Measurements from ENCODE around the gene CSNK1G1.

The CSNK1G1 gene

DNA sequence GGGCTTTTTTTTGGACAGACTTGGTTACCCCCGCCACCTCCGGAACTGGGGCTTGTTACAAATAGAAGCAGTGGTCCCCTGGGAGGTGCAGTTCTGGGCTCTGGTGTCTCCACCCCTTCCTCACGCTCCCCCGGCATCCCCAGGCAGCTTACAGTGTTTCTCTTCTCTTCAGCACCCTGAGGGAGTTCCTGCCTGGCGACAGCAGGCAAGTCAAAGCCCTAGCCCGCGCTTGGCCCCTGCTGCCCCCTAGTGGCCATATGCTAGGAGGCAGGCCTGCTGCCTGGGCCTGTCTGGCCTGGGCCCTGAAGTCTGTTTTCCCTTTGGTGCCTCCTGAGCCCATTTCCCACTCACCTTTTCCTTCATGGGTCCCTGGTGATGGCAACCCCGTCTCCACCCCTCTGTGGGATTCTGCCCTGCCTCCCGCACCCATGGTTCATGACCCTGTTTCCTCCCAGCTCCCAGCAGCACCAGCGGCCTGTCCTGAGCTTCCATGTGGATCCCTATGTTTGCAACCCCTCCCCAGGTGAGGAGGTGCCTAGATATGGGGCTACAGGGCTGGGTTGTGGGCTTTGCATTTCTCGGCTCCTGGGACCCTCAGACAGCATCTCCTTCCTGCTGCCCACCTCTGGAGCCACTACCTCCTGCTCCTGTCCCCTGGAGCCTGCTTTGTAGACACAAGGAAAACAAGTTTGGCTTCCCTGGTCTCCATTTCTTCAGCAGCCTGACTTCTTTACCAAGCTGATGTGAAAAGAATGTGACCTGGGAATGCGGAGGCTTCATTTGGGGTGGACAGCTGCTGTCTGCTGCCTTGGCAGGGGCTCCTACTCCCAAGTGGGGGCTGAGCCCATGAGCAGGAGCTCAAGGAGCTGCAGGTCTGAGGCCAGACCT lies 202.2 kb downstream of the CSNK1G1 start:
- FAIRE-seq (peak; percentile 89), DNase-seq (ENCODE audit: insufficient read length) (peak; percentile 89)

DNA sequence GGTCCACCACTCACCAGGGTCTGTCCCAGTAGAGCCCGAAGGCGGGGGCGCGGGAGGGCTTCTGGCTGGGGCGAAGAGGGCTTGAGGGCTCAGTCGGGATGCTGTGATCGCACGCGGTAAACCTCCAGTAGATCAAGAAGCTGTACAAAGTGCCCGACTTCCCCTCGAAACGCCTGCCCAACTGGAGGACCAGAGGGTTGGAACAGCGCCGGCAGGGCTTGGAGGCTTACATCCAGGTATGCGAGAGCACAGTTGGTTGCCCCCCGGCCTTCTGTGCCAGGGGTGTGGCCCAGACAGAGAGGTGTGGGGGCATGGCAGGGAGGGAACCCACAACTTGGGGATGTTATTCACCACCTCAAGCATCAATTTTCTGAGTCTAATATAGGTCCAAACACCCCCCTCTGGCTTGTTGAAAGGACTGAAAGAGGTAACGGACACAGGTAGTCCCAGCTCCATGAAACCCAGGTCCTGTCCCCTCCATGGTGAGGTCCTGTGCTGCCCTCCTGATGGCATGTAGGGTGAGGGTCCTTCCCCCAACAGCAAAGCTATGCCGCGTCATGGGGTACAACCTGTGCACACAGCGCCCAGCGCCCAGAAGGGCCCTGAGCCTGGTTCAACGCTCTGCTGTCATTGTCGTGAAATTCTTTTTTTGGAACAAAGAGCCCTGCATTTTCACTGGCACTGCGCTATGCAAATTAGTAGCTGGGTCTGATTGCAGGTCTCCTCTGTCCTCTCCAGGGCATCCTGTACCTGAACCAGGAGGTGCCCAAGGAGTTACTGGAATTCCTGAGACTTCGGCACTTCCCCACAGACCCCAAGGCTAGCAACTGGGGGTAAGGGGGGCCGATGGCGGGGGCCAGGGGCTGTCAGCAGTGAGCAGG lies 203.2 kb downstream of the CSNK1G1 start:
- DNase-seq (ENCODE audit: insufficient read length) (no peak), FAIRE-seq (peak; percentile 21)
- TF ChIP-seq POLR2A (IDR thresholded peaks at IDR 0.05; ENCODE audit: low read depth, low read length), result peak; percentile 36; the same call in 1 of the 2 replicates
- no peak for TF ChIP-seq POLR2AphosphoS5 (IDR thresholded peaks at IDR 0.05; ENCODE audit: low read depth, low read length)
- no peak for TF ChIP-seq TAF1 (IDR thresholded peaks at IDR 0.05; ENCODE audit: borderline replicate concordance, low read depth, low read length)

More for the DNA sequence above, 202.2 kb downstream of the CSNK1G1 start:
- TF ChIP-seq POLR2AphosphoS5 (IDR thresholded peaks at IDR 0.05; ENCODE audit: low read depth, low read length) (peak; percentile 48; the same call in 1 of the 2 replicates), POLR2A (IDR thresholded peaks at IDR 0.05; ENCODE audit: low read depth, low read length) (no peak)

DNA sequence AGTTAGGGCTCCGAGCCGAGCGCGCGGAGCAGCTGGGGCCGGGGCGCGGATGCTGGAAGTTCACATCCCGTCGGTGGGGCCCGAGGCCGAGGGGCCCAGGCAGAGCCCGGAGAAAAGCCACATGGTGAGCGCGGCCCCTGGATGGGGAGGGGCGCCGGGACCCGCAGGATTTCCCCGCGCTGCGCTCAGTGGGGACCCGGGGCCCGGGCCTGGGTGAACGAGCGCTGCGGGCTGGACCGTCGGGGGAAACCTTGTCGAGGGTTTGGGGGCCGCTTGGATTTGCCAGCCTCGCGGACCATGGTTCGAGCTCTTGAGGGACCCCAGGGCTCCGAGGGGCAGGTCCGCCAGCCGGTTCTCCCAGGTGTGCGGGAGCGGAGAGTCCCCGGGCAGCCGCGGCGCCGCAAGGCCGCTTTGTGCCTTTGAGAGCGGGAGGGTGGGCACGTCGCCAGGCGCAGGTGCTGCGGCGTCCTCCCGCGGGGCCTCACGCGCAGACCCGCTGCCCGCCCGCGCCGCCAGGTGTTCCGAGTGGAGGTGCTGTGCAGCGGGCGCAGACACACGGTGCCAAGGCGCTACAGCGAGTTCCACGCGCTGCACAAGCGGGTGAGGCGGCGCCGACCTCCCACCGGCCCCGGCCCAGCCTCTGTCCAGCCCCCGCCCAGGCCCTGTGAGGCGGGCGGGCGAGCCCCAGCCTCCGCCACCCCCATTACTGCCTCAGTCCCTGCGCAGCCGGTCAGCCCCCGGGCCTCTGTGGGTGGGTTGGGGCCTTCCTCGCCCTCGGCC lies 204.1 kb downstream of the CSNK1G1 start, which contains the start of gene SNX22:
Gene SNX22, plus strand, starts transcription at position 5 of the 780 bp plus-strand sequence. Its CDS starts 45 bp downstream, at position 50.
- FAIRE-seq, result no peak
- DNase-seq (ENCODE audit: insufficient read length), result no peak
- no peak; the same call in 1 of the 2 replicates for TF ChIP-seq POLR2AphosphoS5 (IDR thresholded peaks at IDR 0.05; ENCODE audit: low read depth, low read length)
- TF ChIP-seq POLR2A (IDR thresholded peaks at IDR 0.05; ENCODE audit: low read depth, low read length), result peak; percentile 72; the same call in 1 of the 2 replicates
- no peak for TF ChIP-seq TAF1 (IDR thresholded peaks at IDR 0.05; ENCODE audit: borderline replicate concordance, low read depth, low read length)

DNA sequence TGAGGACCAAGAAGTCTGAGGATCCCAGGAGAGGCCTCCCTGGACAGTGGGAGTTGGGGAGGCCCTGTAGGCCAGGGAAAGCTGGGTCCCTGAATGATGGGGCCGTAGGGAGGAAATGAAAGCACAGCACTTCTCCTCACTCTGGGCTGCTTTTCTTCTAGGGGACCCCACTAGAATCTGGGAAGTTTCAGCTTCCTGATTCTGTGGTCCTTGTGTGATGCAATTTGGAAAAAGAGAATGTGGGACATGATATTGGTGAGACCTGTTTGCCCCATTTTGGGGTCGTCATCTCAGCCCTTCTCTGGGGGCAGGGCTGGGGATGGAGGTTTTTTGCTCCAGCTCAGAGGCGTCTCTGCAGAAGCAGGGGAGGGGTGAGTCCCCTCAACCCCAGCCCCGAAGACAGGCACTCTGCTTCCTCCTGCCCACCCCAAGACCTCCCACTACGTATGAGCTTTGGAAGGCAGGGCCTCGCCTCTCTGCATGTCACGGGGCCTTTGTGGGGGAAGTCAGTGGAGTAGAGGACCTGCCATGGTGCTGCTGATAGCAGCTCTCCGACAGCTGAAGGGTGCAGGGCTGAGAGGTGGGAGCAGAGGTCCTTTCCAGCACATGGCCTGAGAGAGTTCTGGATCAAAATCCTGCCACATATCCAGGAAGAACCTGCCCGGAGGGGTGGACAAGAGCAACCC lies 205.9 kb downstream of the CSNK1G1 start:
- DNase-seq (ENCODE audit: insufficient read length), result no peak
- FAIRE-seq, result no peak
- TF ChIP-seq TAF1 (IDR thresholded peaks at IDR 0.05; ENCODE audit: borderline replicate concordance, low read depth, low read length), result no peak

DNA sequence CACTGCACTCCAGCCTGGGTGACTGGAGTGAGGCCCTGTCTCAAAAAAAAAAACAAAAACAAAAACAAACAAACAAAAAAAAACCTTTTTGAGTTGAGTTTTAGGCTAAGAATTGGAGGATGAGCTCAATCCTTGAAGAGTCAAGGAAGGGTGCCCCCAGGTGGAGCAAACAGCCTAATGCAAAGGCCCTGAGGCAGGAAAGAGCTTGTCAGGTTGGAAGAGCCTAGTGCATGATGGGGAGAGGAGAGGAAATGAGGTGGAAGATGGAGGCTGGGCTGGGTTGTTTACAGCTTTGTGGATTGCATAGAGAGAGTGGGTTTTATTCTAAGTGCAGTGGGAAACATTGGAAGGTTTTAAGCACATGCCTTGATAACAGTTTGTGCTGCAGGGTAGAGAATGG lies 206.5 kb downstream of the CSNK1G1 start:
- DNase-seq (ENCODE audit: insufficient read length) (no peak), FAIRE-seq (no peak)
- no peak for TF ChIP-seq POLR2AphosphoS5 (IDR thresholded peaks at IDR 0.05; ENCODE audit: low read depth, low read length)
- TF ChIP-seq POLR2A (IDR thresholded peaks at IDR 0.05; ENCODE audit: low read depth, low read length), result no peak
- TF ChIP-seq TAF1 (IDR thresholded peaks at IDR 0.05; ENCODE audit: borderline replicate concordance, low read depth, low read length), result no peak

DNA sequence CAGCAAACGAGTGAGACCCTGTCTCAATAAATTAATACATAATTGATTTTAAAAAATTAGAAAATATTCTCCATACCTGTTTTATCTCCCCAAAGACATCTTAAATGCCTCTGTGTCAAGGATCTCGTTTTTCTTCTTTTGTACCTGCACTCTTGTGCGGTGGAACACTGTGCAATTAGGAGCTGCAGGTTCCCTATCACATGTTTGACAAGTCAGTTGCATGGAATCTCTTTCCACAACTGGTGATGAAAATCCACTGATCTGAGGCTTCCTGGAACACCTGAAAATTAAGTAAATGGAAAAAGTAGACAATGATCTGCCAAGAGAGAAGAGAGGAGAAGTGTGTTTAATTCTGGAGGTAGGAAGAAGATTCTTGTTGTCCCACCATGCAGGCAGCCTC lies 207.4 kb downstream of the CSNK1G1 start:
- FAIRE-seq (no peak), DNase-seq (ENCODE audit: insufficient read length) (no peak)
- no peak for TF ChIP-seq POLR2A (IDR thresholded peaks at IDR 0.05; ENCODE audit: low read depth, low read length)
- no peak for TF ChIP-seq TAF1 (IDR thresholded peaks at IDR 0.05; ENCODE audit: borderline replicate concordance, low read depth, low read length)
- TF ChIP-seq POLR2AphosphoS5 (IDR thresholded peaks at IDR 0.05; ENCODE audit: low read depth, low read length), result no peak

DNA sequence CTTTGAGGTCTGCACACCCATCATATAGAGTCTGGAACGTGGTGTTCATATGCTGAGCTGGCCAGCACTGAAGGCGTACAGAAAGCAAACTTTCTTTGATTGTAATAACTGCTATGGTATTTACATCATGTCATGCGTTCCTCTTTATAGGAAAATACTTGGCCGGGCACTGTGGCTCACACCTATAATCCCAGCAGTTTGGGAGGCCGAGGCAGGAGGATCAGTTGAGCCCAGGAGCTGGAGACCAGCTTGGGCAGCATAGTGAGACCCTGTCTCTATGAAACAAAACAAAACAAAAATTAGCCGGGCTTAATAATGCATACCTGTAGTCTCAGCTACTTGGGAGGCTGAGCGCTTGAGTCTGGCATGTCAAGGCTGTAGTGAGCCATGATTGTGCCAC lies 207.8 kb downstream of the CSNK1G1 start:
- FAIRE-seq (no peak), DNase-seq (ENCODE audit: insufficient read length) (no peak)
- no peak for TF ChIP-seq POLR2A (IDR thresholded peaks at IDR 0.05; ENCODE audit: low read depth, low read length)

DNA sequence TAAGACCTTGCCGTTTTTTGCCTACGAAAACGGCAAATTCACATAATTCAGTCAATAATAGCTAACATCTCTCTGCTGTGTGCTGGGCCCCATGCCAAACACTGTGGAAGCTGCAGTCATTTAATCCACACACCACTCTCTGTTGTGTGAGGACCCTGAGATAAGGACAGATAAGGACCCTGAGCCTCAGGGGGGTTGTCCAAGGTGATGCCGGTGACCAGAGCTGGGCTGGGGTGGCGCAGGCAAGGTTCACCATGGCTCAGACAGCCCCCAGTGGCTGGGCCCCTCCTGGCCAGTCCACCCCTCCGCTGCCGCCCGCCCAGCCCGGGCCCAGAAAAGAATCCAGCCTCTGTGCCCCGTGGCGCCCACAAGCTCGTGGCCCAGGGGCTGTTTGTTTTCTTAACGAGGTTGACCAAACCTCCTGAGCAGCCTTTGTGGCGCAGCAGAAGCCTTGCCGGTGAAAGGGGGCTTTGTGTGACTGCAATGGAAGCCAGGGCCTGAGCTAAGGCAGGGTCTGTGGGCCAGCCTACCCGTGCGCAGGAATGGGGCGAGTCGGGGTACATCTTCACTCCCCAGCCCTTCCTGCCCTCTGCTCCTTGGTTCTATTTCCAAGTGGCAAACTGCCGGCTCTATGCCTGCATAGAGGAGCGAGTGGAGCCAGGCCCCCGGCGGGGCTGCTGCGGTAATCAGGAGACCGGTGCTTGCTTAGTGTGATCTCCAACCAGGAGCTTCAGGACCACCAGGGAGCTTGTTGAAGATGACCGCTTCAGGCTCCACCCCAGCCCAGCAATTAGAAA lies 208.9 kb downstream of the CSNK1G1 start:
- FAIRE-seq (no peak), DNase-seq (ENCODE audit: insufficient read length) (no peak)
- TF ChIP-seq POLR2AphosphoS5 (IDR thresholded peaks at IDR 0.05; ENCODE audit: low read depth, low read length), result no peak
- no peak for TF ChIP-seq POLR2A (IDR thresholded peaks at IDR 0.05; ENCODE audit: low read depth, low read length)
- TF ChIP-seq TAF1 (IDR thresholded peaks at IDR 0.05; ENCODE audit: borderline replicate concordance, low read depth, low read length), result no peak

DNA sequence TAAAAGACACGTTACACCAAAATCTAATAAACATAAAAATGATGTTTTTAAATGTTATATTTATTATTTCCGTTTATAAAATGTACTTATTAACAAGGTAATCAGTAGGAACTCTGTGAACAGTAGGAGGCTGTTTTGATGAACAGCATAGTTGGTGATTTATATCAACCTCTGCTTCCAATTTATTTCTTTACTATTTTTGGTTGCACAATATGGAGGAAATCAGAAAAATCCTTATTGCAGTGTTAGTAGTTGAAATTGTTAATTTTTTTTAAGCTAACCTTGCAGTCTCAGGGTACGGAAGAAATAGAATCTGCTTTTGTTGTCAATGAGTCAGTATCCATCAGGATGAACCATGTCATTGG lies 209.5 kb downstream of the CSNK1G1 start:
- no peak for DNase-seq (ENCODE audit: insufficient read length)
- no peak for FAIRE-seq

DNA sequence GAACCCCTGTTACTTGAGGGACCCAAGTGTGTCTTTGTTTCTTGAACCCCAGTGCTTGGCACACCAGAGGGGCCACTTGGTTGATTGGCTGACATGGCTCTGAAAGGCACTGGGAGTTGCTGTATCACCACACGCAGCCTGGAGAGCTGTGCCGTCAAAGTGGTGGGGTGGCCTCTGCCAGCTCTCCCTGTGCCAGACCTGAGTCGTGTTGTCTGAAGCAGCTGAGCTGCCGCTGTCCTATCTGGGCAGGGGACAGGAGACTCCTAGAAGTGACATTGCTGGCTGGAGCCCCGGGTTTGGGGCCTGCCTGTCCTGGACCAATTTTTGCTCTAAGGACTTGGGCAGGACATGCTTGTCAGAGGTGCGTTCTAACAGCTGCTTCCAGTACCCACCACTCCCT lies 209.9 kb downstream of the CSNK1G1 start:
- TF ChIP-seq POLR2AphosphoS5 (IDR thresholded peaks at IDR 0.05; ENCODE audit: low read depth, low read length), result no peak
- TF ChIP-seq POLR2A (IDR thresholded peaks at IDR 0.05; ENCODE audit: low read depth, low read length), result no peak
- TF ChIP-seq TAF1 (IDR thresholded peaks at IDR 0.05; ENCODE audit: borderline replicate concordance, low read depth, low read length), result no peak
- no peak for FAIRE-seq
- DNase-seq (ENCODE audit: insufficient read length), result no peak

More for the DNA sequence above, 209.5 kb downstream of the CSNK1G1 start:
- TF ChIP-seq POLR2A (IDR thresholded peaks at IDR 0.05; ENCODE audit: low read depth, low read length) (no peak), TAF1 (IDR thresholded peaks at IDR 0.05; ENCODE audit: borderline replicate concordance, low read depth, low read length) (no peak), POLR2AphosphoS5 (IDR thresholded peaks at IDR 0.05; ENCODE audit: low read depth, low read length) (no peak)
